ENCODE measurements around the gene FOXP4.

The FOXP4 gene

DNA sequence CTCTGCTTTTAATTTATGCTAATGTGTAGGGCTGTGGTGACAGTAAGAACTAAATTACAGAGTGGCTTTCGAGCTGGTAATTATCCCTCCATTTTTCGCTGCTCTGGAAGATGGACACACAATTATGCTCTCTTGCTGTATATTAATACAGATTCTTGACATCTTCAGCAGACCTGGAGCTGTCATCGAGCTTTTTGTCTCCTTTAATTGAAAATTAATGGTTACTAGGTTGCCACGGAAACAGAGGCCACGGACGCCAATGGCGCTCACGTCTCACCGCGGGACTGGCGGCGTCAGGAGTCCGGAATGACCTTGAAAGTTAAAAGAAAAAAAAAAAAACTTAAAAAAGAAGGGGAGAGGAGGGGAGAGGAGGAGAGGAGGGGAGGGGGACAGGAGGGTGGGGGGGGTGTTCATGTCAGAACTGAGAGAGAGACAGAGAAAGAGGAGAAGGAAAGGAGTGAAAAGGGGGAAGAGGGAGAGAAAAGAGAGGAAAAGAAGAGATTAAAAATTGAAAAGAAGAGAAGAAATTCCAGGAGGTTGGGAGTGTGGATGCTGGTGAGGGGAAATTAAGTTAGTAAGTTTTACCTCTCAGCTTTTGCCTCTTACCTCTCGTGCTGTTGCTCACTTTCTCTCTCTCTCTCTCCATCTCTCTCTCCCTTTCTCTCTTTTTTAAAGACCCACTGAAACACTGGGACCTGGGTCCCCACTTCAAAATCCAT, 22.1 kb upstream of the FOXP4 start:
- DNase-seq = no peak

DNA sequence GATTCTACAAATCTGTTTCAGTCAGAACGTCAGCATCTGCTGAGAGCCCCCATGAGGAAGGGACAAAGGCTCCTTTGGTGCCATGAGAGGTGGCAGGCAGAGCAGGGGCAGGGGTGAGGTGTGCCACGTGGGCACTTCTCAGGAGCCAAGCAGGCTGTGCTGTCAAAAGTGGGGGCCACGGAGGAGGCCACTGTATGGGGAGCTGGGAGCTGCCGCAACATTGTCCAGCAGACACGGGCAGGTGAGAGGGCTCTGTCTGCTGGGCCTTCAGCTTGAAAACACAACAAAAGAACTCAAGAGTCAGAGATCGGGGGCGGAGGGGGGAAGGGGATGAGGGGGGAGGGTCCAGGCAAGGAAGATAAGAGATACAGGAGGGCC, 21.6 kb upstream of the FOXP4 start:
- no peak for DNase-seq

DNA sequence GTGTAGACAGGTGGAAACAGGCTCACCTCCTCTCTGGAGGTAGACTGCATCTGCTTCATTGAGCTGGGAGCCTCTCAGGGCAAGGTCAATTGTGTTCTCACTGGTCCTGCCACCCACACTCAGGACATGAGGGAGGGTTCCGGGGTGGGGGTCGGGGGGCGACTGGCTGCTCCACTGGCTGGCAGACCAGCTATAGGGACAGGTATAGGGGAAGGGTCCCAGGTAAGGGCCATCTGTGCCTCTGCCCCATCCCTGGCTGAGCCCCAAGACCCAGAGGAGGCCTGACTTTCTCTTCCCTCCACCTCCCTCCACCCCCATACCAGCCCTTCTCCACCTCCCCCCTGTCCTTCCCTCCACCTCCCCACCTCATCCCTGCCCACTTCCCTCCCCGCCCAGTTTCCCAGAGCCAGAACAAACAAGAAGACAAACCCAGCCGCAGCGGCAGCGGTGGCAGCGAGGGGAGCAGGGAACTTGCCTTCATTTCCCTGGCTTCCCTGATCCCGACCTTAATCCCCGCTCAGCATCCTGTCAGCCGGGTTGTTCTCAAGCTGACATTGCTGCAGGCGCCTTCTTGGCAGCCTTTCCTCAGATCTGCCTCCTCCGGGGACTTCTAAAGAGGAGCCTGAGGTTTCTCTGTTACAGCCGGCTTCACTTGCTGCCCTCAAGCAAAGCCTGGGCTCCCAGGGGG, 18.3 kb upstream of the FOXP4 start:
- peak; percentile 81 for DNase-seq

DNA sequence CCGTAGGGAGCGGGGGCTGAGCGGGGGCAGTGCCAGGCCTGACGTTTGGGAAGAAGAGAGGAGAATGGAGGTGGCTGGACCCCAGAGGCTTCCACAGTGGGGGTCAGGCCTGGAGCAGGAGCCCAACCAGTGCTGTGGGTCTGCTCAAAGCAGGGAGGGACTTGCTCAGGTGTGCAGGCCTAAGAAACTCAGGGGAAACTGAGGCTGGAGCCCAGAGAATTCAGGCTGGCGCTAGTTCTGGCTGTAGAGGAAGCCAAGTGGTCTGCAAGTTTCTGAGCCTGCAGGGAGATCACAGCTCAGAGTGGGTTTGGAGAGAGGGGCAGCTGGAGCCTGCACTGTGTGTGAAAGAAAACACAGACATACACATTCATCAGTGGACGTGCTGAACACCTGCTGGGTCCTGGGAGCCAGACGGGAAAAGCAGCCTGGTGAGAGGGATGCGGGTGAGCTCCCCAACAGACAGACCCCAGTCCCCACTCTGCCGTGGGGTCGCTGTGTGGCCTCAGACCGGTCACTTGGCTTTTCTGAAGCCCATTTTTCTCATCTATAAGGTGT, 17.7 kb upstream of the FOXP4 start:
- no peak for DNase-seq

DNA sequence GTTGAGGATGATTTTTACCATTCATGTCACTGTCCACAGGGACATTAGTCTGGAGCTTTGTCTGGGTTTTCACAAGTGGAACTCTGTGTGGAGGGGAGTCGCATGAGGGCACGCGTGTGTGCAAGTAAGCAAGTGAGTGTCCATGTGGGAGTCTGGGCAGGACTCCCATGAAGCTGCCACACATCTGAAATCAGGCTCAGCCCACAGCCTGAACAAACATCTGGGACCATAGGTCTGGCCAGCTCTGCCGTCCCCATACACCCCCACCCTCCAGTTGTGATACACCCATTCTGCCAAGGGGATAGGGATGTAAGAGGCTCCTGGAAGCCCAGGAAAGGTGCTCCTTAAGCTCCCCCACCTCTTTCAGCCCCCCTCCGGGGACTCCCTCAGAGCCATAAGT, 17.1 kb upstream of the FOXP4 start:
- no peak for DNase-seq

DNA sequence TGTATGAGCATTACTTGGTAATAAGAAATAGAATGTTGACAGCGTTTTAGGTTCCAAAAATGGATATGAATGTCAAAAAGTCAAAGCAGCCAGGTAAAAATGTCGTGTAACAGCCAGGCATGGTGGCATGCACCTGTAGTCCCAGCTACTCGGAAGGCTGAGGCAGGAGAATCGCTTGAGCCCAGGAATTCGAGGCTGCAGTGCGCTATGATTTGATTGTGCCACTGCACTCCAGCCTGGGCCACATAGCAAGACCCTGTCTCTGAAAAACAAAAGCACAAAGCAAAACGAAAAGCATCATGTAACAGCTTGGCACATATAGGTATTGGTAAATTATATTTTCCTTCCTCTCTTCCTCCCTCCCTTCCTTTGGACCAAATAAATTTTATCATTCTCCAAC, 16.2 kb upstream of the FOXP4 start:
- no peak for DNase-seq

DNA sequence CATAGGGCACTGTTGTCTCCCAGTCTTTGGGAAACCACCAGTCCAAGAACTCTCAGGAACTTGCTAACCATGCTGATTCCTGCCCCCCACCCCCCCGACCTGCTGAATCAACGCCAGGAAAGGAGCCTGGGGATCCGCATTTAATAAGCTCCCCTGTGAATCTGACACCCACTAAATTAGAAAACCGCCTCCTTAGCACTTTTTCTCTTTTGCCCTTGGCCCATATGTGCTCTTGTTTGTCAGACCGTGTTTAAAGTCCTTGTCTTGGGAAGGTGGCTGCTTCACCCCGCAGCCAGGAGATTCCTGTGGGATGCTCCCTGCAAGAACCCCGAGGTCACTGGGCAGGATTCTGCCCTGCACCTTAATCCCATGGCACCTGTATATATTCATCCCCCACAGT, 15.7 kb upstream of the FOXP4 start:
- no peak for DNase-seq

DNA sequence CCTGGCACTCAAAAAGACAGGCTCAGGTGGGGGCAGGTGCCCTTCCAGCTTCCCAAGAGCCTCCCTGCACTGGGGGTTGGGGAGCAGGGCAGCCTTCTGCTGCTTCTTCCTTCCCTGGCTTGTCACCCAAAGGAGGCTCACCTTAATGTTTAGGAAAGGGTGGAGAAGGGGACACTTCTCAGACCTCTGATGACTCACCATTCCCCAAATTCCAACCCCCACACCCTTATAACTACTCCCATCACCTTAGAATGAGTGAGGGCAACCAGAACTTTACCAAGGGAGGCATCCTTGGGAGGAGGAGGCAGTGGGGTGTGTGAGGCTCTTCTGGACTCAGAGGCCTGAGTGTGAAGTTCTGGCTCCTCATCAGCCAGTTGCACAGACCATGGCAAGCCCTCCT, 15.2 kb upstream of the FOXP4 start:
- no peak for DNase-seq

DNA sequence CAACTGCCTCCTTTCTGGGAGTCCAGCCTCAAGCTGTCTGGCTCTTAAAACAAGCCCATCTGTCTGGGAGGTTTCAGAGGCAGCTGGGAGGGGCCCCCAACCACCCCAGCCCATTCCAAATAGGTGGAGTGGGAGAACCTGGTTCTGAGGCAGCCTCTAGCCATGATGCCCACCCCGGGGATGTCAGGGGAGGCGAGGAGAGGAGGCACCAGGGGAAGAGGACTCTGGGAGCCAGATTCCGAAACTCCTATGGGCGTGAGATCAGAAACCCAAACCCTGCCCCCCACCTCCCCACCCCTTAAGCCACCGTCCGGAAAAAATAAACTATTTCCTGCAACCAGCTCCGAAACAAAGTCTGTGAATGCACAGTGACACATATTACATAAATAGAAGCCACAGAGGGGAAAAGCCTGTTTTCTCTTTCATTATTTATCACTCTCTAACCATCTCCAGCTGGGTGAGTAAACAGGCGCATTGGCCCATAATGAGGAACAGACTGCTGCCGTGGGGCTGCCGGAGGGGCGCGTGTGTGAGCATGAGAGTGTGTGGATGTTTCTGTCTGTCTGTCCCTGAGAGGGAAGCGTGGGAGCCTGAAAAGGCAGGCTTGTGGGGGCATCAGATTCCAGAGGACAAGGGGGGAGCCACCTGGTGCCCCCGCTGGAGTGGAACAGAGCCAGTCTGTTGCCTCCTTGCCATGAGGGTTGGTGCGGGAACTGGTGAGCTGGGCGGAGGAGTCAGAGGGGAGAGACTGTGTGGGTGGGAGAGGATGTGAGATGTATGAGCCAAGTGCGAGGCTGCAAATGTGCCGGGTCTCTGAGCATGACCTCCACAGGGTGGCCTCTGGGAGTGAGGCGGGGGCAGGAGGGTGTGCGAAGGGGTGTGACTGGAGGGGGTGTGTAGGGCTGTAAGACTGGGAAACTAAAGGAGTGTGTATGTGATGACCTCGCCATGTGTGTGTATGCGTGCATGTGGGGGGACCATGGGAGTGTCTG, 14.3 kb upstream of the FOXP4 start:
- DNase-seq = peak; percentile 48

DNA sequence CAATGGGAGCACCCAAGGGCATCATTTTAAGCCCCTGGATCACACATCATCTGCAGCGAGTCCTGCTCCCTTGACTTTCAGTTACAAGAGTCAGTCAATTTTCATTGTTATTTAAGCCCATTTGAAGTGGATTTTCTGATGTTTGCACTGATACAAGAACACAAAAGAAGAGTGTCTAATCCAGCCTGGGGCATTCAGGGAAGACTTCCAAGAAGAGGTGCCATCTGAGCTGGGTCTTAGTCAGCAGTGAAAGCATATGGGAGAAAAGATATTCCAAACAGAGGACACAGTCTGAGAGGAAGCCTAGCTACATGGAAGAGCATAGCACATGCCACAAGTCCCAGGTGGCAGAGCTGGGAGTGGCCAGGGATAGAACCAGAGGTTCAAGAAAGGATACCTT, 10.4 kb upstream of the FOXP4 start:
- no peak for DNase-seq

DNA sequence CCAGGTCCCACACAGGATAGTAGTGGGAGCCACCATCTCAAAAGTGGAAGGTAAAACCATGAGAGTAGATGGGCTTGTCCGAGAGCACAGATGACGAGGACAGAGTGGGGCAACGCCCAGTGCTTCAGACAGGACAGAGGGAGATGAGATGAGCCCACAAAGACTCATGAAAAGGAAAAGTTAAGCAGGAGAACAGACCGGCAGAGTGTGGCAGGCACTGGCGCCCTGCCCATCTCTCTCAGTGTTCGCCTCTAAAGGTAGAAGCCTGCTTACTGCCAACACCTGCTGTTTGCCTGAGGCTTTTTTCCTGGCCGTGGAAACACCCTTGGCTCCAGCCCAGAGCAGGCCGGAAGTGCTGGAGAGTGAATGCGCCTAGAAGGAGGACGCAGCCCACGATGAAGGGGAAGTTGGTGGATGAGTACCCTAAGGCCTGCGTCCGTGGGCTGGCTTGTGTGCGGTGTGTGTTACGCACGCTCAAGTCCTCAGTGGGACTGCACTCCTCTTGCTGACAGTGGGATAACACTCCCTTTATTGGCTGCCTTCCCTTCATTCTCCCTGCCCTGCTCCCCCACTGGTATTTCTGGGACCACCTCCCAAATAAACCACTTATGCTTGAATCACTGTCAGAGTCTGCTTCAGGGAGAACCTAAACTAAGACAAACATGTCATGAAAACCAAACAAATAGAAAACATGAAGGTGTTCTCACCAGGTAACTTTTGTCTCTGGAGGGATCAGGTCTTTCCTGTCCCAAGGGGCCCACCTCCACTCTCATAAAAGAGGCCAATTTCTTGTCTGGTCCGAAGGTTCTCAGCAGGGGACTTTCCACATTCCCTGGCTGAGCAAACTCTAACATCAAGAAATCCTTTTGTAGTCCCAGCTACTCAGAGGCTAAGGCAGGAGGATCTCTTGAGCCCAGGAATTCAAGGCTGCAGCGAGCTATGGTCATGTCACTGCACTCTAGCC, 9.1 kb upstream of the FOXP4 start:
- no peak for DNase-seq

DNA sequence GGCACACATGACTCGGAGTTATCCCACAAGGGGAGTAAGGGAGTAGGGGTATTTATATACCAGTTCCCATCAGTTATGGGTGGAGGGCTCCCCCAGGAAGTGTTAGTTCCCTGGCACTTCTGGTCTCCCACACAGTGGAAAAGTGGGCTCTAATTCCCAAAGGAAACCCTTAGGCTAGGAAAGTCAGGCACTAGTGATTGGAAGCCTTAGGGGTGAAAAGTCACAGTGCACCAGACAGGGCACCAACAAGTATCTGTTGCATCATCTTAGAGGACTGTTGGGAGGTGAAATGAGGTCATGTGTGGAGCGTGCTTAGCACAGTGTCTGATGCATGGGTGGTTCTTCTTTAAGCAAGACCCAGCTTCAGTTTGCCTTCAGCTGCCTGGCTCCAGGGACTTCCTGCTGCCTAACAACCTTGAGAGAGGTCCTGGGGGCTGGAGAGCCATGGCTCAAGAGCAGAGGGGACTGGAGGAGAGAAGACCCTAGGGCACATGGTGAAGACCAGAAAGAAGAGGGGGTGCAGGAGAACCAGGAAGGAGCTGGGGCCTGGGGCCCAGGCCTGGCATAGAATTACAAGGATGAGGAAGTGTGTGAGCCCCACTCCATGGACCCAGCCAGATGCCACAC, 7.5 kb upstream of the FOXP4 start:
- DNase-seq = no peak

DNA sequence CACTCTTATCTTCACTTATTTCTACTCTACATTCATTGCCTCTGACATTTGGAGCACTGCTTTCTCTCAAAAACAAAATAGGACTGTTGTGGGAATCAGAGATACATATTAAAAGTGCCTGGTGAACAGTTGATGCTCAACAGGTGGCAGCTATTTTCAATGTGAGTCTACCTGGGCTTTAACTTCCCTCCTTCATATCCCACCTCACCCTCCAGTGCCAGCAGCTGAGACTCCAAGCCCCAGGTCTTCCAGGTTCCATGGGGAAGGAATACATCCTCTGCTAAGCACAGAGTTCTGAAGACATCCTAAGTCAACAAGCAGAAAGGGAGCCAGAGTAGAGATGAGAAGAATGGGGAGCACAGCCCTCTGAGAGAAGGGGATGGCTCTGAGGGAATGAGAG, 7.0 kb upstream of the FOXP4 start:
- no peak for DNase-seq

DNA sequence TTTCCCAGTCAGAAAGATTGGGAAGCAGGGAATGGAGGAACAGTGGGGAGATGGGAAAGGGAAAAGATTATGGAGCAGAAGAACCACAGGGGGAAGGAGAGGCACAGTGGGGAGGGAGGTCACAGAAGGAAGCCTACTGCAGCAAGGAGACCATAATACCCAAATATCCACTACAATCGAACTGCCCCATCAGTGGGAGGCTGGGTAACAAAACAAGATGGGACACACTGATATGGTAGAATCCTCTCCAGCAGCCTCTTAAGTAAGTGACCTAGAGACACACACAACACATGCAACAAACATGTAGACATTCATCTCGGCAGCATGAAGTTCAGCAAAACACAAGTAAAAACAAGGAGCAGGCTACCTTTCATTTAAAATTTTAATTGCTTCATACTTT, 4.8 kb upstream of the FOXP4 start:
- DNase-seq = no peak

DNA sequence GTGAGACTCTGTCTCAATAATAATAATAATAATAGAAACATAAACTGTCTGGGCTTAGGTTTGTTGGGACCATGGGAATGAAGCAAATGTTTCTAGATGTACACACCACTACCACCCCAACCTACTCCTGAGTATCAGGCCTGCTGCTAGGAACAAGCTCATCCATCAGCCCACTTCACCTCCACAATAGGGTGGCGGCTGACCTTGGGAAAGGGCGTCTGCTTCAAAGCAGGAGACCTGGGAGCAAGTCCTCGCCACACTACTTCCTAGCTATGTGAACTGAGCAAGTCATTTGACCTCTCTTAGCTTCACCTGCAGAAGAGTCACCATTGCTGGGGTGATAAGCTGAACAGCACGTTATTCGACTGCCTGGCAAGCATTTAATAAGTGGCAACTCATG, 3.1 kb upstream of the FOXP4 start:
- no peak for DNase-seq

DNA sequence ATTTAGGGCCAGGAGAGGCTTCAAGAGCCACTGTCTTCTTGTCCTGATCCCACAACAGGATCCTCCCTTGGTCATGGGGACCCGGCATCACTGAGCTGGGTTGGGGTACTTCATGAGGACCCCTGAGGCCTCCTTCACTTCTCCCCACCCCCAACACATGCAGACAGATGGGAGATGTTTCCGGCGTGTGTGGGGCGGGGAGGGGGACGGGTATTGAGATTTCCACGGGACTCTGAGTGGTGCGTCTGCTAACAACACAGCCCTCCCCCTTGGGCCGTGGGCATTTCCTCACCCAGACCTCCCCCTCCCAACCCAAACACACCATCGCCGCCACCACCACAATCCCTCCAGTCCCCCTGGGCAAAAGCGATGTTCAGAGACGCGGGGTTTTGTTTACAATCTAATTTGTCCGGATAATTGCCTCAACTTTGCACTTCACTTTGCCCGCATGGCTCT, 906 bp upstream of the FOXP4 start:
- peak; percentile 58 for DNase-seq

DNA sequence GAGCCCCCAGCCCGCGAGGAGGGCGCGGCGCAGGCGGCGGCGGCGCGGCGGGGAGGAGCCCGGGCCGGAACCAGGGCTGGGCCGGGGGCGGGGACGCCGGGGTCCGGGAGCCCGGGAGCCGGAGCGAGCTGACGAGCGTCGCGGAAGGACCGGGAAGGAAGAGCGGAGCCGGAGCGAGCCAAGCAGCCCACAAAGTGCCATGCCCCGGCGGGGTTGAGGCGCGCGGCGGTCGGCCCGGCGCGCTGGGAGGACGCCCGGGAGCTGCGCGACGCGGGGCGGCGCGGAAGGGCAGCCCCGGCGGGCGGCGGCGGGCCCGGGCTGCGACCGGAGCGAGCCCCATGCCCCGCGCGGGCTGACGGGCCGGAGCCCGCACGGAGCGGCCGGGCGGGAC, 289 bp downstream of the FOXP4 start:
- peak; percentile 65 for DNase-seq

DNA sequence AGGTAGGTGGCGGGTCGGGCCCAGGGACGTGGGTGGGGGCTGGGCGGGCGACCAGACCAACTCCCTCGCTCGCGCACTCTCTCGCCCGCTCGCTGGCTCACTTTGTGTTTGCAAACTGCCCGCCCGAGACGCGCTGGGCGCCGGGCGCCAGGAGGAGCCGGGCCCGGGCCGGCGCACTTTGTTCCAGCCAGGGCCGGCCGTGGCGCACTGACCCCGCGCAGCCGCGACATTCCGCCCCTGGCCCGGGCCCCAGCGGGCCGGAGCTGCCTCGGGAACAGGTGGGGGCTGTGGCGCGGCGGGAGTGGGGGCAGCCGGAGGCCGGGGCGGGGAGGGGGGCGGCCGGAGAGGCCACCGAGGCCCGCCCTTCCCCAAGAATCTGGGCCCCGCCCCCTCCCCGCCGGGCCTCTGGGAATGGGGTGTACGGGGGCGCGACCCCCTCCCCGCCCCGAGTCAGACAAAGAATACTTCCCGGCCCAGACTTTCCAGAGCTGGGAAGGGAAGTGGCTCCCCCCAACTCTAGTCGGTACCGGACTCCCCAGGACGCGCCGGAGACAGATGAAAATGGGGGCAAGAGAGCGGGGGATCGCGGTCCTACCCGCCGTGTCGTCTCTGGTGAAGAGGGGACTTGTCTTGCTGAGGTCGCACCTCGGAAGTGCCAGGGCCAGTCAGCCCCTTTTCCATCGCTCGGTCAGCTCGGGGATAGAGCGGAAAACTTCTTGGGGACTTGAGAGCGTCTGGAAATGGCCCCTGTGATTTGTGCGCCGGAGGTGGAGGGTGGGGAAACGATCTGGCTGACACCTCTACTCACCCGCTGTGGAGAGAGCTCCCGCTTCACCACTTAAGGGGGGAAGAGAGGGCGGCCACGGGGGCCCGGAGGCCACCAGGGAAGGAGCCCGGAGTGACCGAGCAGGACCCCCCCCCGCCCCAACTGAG, 951 bp downstream of the FOXP4 start:
- peak; percentile 53 for DNase-seq

DNA sequence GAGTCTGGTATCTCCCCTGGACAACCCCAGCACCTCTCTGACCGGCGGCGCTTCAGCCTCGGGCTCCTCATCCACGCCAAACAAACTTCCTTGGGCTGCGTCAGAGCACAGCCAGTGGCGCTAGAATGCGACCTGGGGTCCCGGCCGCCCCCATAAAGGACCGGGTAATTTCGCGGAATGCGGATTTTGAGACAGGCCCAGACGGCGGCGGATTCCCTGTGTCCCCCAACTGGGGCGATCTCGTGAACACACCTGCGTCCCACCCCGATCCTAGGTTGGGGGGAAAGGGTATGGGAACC, 1.6 kb downstream of the FOXP4 start:
- no peak for DNase-seq

DNA sequence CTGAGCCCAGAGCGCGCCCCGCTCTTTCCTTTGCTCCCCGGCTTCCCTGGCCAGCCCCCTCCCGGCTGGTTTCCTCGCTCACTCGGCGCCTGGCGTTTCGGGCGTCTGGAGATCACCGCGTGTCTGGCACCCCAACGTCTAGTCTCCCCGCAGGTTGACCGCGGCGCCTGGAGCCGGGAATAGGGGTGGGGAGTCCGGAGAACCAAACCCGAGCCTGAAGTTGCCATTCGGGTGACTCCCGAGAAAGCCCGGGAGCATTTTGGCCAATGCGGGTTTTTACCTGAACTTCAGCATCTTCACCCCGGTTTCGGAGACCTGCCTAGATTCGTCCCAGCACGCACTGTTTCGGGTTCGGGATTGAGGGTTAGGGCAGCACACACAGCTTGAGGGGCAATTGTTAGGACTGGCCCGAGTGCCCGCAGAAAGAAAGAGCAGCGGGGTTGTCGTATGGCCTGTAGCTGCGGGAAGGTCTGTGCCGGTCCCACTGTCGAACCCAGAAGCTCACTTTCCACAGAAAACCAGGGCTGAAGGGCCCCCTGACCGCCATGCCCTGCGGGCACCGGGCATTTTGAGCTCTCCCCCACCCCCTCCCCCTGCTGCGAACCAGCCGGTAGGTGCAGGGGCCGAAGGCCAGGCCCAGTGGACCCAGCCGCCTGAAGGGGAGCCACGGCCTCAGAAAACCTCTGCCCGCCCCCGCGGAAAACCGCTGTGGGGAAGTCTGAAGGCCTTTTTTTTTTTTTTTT, 2.1 kb downstream of the FOXP4 start:
- no peak for DNase-seq

All from NCI-H82 (cell line).